HG03095 (cell line): Measurements from ENCODE around the gene LRRC17.
"Not testable (repeated sequence)": the region's sequence is repeated elsewhere in the genome, so short reads cannot be mapped to it uniquely, and the experiment has no call there.

Experiments used
- ATAC-seq: cut with Tn5 transposase; IDR thresholded peaks from one replicate; pipeline ENCODE4 v1.9.1; 2021; ENCODE audit warnings: moderate library complexity; ENCODE audit not compliant: unreplicated experiment

LRRC17 gene

DNA sequence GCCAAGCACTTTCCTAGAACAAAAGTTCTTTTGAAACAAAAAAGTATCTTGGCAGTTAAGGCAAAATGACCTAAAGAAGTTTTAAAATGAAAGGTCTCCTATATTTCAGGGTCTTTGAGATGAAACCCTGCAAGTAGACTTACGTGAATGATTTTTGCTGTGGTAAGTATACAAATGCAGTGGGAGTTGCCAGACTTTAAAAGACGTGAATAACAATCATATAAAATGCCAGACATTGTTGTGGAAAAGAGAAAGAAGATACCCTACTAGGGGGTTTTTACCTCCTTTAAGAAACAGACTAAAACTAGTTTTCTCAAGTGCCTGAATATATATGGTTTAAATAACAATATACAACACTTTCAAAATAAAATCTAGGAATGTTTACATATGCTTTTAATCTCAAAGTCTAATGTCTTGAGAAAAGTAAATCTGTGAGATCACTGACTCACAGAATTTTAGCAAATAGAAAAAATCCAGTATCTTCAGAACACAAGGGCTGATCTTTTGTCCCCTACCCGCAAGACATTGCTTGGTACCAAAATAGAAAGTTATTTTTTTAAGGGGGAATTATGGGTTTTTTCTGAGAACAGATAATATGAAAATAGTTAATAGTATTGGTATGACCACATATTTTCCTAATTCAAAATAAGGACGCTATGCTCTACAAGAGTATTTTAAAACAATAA, 29.5 kb downstream of the LRRC17 start:
- no peak for ATAC-seq

DNA sequence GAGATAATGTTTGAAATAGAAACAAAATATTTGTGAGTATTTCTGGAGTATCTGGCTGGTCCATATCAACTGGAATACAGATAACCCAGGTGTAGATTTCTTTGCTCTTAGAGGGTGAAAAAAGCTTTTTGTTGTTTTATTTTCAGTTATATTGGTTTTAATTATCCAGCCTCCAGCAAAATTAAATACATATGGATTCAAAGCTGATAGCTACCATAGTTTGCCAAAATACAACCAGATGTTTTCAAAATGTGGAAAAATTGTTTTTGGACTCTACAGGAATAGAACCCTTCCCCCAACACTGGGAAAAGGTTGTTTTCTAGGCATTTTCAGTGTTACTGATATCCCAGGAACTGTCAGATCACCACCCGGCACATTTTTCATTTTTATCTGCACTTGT, 30.1 kb downstream of the LRRC17 start:
- no peak for ATAC-seq

DNA sequence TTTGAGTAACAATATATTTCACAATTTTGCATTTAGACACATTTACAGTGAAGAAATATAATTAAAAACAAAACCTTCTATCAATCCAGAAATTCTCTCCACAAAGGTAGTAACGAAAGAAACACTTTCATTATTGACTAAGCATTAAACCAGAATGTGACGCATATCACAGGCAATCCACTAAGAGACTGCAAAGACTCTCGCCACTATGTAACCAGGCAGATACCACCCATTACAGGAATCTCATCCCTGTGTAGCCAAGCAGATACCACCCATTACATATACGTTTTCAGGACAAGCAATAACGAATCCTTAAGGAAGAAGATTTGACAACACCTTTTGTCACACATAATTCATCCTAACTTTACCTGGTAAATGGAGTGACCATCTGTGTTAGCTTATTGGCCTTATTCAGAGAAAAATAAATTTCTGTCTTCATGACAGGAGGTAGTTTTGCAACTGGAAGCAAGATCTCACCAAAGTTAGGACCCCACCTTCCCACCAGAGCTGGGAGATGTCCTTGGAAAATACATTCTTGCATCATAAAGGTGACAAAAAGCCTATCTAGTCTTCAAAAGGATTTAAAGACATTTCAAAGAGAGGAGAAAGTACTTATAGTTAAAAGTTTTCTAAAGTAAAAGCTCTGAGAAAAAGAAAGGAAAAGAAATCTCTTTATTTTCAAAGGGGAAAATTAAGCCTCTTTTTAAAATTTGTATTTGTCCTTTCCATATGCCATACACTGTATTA, 30.8 kb downstream of the LRRC17 start:
- no peak for ATAC-seq

DNA sequence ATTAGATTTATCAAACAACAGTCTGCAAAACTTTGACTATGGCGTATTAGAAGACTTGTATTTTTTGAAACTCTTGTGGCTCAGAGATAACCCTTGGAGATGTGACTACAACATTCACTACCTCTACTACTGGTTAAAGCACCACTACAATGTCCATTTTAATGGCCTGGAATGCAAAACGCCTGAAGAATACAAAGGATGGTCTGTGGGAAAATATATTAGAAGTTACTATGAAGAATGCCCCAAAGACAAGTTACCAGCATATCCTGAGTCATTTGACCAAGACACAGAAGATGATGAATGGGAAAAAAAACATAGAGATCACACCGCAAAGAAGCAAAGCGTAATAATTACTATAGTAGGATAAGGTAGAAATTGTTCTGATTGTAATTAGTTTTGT, 31.4 kb downstream of the LRRC17 start:
- ATAC-seq: no peak

DNA sequence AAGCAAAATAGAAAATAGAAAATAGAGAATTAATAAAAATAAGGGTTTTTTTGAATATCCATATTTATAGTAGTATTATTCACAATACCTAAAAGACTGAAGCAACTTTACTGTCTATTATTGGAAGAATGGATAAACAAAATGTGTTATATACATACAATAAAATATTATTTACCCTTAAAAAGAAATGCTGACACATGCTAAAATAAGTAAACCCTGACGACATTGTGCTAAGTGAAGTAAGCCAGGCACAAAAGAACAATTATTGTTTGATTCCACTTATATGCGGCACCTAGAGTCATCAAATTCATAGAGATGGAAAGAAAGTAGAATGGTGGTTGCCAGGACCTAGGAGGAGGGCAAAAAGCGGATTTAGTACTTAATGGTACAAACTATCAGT, 39.0 kb downstream of the LRRC17 start:
- ATAC-seq: no peak

DNA sequence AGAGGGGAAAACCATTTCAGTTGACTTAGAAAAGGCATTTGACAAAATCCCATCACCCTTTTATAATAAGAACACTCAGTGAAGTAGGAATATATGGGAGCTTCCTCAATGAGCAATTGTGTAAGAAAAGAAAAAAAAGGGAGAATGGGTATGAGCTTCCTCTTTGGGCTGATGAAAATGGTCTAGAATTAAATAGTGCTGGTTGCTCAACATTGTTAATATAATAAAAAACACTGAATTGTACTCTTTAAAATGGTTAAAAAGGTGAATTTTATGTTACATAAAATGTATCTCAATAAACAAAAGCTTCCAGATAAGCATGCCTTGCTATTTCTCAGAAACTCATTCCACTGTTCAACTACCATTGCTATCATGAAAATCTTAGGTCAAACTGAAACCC, 40.6 kb downstream of the LRRC17 start:
- no peak for ATAC-seq

DNA sequence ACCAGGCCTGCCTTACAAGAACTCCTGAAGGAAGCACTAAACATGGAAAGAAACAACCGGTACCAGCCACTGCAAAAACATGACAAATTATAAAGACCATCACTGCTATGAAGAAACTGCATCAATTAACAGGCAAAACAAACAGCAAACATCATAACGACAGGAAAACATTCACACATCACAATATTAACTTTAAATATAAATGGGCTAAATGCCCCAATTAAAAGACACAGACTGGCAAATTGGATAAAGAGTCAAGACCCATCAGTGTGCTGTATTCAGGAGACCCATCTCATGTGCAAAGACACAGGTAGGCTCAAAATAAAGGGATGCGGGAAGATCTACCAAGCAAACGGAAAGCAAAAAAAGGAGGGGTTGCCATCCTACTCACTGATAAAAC, 41.6 kb downstream of the LRRC17 start:
- not testable (repeated sequence) for ATAC-seq

DNA sequence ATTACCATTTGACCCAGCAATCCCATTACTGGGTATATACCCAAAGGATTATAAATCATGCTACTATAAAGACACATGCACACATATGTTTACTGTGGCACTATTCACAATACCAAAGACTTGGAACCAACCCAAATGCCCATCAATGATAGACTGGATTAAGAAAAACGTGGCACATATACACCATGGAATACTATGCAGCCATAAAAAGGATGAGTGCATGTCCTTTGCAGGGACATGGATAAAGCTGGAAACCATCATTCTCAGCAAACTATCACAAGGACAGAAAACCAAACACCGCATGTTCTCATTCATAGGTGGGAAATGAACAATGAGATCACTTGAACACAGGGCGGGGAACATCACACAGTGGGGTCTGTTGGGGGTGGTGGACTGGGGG, 45.2 kb downstream of the LRRC17 start:
- ATAC-seq: not testable (repeated sequence)

DNA sequence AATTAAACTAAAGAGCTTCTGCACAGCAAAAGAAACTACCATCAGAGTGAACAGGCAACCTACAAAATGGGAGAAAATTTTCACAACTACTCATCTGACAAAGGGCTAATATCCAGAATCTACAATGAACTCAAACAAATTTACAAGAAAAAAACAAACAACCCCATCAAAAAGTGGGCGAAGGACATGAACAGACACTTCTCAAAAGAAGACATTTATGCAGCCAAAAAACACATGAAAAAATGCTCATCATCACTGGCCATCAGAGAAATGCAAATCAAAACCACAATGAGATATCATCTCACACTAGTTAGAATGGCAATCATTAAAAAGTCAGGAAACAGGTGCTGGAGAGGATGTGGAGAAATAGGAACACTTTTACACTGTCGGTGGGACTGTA, 49.2 kb downstream of the LRRC17 start:
- ATAC-seq: not testable (repeated sequence)

DNA sequence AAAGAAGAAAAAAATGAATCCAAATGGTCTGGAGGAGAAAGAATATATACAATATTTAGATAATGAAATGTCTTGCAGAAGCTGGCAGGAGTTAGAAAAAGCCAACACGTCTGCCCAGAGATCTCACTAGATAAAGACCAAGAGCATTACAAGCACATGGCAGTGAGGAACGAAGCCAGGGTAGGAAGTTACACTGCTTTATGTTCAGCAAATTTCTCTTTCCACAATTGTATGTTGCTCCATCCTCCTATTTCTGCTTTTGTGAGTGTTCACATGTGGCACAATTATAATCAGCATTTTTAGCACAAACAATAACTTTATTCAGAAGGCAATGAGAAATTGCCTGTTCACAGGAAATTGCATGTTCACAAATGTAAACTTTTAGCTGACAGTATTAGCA, 53.7 kb downstream of the LRRC17 start:
- ATAC-seq: no peak

DNA sequence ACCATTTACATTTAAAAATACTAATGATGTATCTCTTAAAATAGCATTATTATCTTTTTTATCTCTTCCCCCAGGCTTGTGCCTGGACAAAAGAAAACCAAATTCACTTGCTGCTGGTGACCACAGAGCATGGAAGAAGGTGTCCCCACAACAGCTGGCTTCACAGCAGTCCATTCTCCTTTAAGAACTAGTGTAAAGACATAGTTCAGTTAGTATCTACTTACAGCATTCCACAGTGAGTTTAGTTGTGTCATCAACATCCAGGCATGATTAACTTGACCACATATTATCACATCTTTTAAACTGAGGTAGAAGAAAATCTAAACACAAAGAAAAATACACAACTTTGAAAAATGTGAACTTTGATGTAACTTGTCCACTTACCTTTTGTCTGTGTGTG, 55.0 kb downstream of the LRRC17 start:
- no peak for ATAC-seq

DNA sequence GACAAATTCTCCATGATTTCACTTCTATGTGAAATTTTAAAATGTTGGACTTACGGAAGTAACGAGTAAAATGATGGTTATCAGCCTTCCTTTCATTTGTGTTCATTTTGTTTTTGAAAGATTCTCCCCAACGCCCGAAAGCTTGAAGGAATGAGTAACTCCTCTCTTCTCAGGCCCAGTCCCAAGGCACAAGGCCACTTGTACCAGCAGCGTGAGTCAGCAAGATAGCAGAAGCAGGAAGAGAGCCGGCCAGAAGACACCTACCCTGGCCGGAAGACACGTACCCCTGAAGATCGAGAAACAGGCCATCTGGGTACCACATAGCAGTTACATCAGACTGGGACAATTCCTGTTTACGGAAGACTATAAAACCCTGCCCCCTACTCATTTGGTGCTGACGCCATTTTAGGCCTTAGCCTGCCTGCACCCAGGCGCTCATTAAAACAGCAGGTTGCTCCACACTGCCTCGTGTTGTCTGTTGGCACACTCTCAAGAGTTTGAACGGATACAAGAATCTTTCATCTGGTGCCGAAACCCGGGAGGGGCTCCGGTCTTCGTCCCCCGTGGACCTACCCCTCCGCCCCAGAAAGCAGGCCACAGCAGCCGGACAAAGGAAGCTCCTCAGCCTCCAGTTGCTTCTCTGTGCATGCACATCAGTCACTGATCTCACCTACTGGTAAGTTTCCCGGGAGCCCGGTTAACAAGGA, 60.4 kb downstream of the LRRC17 start:
- no peak for ATAC-seq

DNA sequence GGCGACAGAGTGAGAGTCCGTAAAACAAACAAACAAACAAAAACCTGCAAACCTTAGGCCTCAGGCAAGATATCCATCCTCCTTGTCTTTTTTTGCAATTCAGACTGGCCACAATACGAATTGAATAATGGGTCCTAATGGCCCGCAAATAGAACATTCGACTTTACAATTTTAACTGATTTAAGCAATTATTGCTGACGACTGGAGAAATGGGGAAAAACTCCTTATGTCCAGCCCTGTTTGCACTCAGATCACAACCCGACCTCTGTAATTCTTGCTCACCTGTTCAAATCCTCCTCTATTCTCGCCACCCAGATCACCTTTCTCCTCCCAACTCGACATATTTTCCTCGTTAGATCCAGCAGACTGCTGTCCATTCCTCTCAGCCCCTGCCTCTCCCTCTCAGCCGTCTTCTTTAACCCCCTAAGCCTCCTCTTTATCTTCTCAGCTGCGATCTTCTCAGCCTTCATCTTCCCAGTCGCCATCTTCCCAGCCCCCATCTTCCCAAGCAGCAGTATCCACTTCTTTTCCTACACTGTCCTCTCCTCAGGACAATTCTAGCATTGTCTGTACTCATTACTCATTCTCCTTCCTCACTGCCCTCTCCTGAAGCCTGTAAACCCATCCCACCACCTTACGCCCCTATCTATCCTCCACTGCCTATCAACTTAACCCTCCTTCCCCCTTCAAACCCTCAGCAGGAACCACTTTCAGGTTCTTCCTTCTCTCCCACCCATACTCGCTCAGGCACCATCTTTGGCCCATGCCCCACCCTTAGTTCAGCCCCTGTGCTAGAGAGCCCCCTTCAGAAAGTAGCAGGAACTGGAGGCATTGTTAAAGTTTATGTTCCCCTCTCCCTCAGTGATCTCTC, 61.8 kb downstream of the LRRC17 start:
- ATAC-seq: no peak

DNA sequence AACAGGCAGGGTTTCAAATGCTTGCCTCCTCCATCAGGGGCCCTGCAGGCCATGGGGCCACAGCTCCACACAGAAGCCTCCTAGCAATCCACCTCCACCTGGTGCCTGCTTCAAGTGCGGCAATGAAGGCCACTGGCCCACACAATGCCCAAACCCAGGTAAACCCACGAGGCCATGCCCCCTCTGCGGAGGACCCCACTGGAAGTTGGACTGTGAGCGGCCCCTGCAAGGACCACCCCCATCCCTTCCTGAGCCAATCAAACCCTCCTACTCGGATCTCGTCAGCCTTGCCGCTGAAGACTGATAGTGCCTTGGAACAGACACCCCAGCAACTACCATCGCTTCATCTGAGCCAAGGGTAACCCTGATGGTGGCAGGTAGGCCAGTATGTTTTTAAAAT, 63.1 kb downstream of the LRRC17 start:
- ATAC-seq: no peak

DNA sequence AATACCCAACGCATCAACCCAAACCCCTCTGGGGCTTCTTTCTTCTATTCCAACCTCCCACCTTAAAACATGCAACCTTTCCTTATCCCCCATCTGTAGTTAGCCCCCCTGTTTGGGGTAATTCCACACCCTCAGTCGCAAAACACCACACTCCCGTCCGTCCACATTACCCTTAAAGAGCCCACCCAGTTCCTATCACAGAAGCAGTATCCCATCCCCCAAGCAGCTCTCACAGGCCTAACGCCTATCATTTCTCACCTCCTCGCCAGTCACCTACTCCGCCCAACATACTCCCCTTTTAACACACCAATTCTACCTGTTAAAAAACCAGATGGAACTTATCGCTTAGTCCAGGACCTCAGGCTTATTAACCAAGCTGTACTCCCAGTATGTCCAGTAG, 63.7 kb downstream of the LRRC17 start:
- no peak for ATAC-seq

DNA sequence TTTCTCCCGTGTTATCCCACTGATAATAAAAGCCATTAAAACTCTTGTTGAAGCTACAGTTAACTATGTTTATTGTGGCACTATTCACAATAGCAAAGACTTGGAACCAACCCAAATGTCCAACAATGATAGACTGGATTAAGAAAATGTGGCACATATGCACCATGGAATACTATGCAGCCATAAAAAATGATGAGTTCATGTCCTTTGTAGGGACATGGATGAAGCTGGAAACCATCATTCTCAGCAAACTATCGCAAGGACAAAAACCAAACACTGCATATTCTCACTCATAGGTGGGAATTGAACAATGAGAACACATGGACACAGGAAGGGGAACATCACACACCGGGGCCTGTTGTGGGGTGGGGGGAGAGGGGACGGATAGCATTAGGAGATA, 64.8 kb downstream of the LRRC17 start:
- ATAC-seq: not testable (repeated sequence)

DNA sequence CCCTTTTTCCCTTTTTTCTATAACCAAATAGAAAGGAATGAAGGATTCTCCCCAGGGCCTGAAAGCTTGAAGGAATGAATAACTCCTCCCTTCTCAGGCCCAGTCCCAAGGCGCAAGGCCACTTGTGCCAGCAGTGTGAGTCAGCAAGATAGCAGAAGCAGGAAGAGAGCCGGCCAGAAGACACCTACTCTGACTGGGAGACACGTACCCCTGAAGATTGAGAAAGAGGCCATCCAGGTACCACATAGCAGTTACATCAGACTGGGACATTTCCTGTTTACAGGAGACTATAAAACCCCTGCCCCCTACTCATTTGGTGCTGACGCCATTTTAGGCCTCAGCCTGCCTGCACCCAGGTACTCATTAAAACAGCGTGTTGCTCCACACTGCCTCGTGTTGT, 65.5 kb downstream of the LRRC17 start:
- ATAC-seq: no peak

DNA sequence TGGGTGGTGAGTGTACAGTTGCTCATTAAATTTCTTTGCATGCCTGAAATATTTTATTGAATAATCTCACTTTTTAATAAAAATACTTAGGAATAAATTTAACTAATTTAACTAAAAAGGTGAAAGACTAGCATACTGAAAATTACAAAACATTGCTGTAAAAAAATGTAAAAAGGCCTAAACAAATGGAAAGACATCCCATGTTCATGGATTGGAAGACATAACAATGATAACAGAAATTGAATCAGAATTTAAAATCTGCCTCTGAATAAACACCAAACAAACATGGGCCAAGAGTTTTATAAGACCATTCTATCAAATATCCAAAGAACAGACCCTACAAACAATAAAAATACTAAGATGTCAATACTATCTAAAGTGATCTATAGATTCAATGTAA, 66.9 kb downstream of the LRRC17 start:
- no peak for ATAC-seq

DNA sequence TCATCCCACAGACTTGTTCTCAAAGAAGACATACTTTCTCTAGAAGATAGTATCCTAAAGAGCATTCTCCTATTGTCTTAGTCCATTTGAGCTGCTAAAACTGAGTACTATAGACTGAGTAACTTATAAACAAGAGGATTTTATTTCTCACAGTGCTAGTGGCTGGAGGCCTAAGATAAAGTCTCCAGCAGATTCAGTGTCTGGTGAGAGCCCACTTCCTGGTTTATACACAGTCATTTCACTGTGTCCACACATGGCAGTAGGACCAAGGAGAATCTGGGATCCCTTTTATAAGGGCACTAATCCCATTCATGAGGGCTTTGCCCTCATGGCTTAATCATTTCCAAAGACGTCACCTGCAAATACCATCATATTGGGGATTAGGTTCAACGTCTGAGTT, 68.7 kb downstream of the LRRC17 start:
- no peak for ATAC-seq

DNA sequence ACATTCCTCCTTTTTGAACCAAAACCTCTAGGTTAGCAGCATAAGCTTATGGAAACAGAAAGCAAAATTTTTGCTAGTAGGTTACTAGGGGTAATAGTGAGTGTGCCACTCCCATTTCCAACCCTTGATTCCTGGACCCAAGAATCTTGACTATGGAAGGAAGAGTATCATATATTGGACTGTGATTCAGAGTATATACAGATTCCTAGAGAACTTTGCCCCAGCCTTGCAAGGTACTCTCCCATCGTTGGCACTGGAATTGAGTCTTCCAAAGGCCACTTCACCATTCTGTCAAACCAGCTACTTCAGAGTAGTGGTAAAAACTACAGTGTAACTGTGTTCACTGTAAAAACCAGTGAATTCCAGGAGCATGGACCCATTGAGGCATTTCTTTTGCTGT, 69.4 kb downstream of the LRRC17 start:
- ATAC-seq: no peak

DNA sequence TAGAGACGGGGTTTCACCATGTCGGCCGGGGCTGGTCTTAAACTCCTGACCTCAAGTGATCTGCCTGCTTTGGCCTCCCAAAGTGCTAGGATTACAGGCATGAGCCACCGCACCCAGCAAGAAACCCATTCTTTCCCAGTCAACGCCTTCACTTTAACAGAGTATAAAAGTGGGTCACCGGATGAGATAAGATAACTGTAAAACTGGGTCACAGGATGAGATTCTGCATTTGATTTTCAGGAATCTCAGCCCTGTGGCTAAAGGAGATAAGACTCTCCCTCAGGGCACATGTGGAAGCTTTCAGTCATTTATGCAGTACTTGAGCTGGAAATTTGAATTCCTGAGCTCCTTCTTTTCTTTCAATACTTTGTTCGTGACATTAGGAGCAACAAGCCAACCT, 70.8 kb downstream of the LRRC17 start:
- ATAC-seq: no peak
